Right atrium auricular region (tissue), 2 donors: ENCODE results near the gene BRK1. TPM values are rescaled to one million over a fixed set of nuclear protein-coding genes. Genes with fewer than 3 reads are reported as not detected.

ENCODE experiments used
- DNase-seq: peaks from one replicate; pipeline ENCODE4 v3.0.0-alpha.2; 2019; ENCODE audit warnings: low spot score
- H3K27ac ChIP-seq, 2 donors: fragments of 200-600 bp; sonication (generic); 1 replicate in 1 of 2; 2 replicates in 1 of 2; pipeline ENCODE4 v1.5.1; 2016 to 2019
- H3K27me3 ChIP-seq, 2 donors: fragments of 200-600 bp; sonication (generic); one replicate each; pipeline versions ENCODE4 v1.5.1 to v1.6.0; 2017 to 2019
- H3K36me3 ChIP-seq: fragments of 200-600 bp; sonication (generic); one replicate; pipeline ENCODE4 v1.5.1; 2016
- H3K4me1 ChIP-seq, 2 donors: fragments of 200-600 bp; sonication (generic); one replicate each; pipeline versions ENCODE4 v1.5.1 to v1.6.0; 2017 to 2019
- H3K4me3 ChIP-seq, 2 donors: fragments of 200-600 bp; sonication (generic); 1 replicate in 1 of 2; 2 replicates in 1 of 2; pipeline ENCODE4 v1.5.1; 2017 to 2019; ENCODE audit warnings: mild to moderate bottlenecking in 1 of 2, moderate library complexity in 1 of 2
- H3K9me3 ChIP-seq, 2 donors: fragments of 200-600 bp; sonication (generic); one replicate each; pipeline ENCODE4 v1.5.1; 2019
- CTCF ChIP-seq, 2 donors: fragments of 200-600 bp; sonication (generic); IDR thresholded peaks; one replicate each; pipeline ENCODE4 v1.5.1; 2019; ENCODE audit warnings: antibody characterized with exemption in 2 of 2
- total RNA-seq, 2 donors: library from RNA; depleted of rRNA; stranded (reverse); fragments of >200 nt; gene quantifications; one replicate each; pipeline ENCODE4 v1.1.0, GENCODE V29; 2016

Gene BRK1
- total RNA-seq, 2 donors from 2014 or later, result 58.3 to 94.3 TPM

- Histone ChIP-seq H3K27ac (no peak overlapping the region), H3K36me3 (no peaks in the 10 kb centered on the region), H3K4me1 (no peaks in the 10 kb centered on the region), H3K4me3 (no peak overlapping the region), H3K9me3 (no peaks in the 10 kb centered on the region), H3K27me3 (no peaks in the 10 kb centered on the region)
- DNase-seq, result no peak
- no peak for TF ChIP-seq CTCF (IDR thresholded peaks at IDR 0.05)
These were observed 21.0 kb downstream of the BRK1 start for GRCh38 chr3:10136426-10137005.

- no peaks in the 10 kb centered on the region for H3K9me3 ChIP-seq
- no peak overlapping the region for H3K4me3 ChIP-seq
- no peaks in the 10 kb centered on the region for H3K4me1 ChIP-seq
- no peaks in the 10 kb centered on the region for H3K36me3 ChIP-seq
- no peak for DNase-seq
- no peaks in the 10 kb centered on the region for H3K27me3 ChIP-seq
- no peak overlapping the region for H3K27ac ChIP-seq
- no peak for TF ChIP-seq CTCF (IDR thresholded peaks at IDR 0.05)
These were observed 21.7 kb downstream of the BRK1 start for GRCh38 chr3:10137178-10137577.

GRCh38 chr3:10140996-10141546, 25.6 kb downstream of the BRK1 start:
- H3K9me3 ChIP-seq, result no peaks in the 10 kb centered on the region
- H3K4me1 ChIP-seq, result peaks cover 0 to 23% of the 10 kb centered on the region in 2 donors
- no peaks in the 10 kb centered on the region for H3K36me3 ChIP-seq
- peak overlapping the region; percentile 70 to 81 for H3K4me3 ChIP-seq
- no peak for TF ChIP-seq CTCF (IDR thresholded peaks at IDR 0.05)
- peak overlapping the region; percentile 91 to 95 for H3K27ac ChIP-seq
- no peaks in the 10 kb centered on the region for H3K27me3 ChIP-seq
- DNase-seq, result no peak

- no peaks in the 10 kb centered on the region for H3K27me3 ChIP-seq
- H3K9me3 ChIP-seq, result no peaks in the 10 kb centered on the region
- peaks cover 0 to 23% of the 10 kb centered on the region in 2 donors for H3K4me1 ChIP-seq
- DNase-seq, result no peak
- H3K36me3 ChIP-seq, result peaks cover 4% of the 10 kb centered on the region
- peak overlapping the region; percentile 70 to 81 for H3K4me3 ChIP-seq
- no peak overlapping the region for H3K27ac ChIP-seq
- no peak for TF ChIP-seq CTCF (IDR thresholded peaks at IDR 0.05)
These were observed 27.5 kb downstream of the BRK1 start for GRCh38 chr3:10142707-10143560.

GRCh38 chr3:10145685-10146084, 30.2 kb downstream of the BRK1 start:
- Histone ChIP-seq H3K36me3 (peaks cover 27% of the 10 kb centered on the region), H3K4me3 (no peak overlapping the region)
- no peak for TF ChIP-seq CTCF (IDR thresholded peaks at IDR 0.05)

More at GRCh38 chr3:10145685-10146084, 30.2 kb downstream of the BRK1 start:
- DNase-seq, result no peak
- H3K9me3 ChIP-seq, result no peaks in the 10 kb centered on the region
- no peaks in the 10 kb centered on the region for H3K27me3 ChIP-seq
- H3K4me1 ChIP-seq, result peaks cover 0 to 23% of the 10 kb centered on the region in 2 donors
- H3K27ac ChIP-seq, result no peak overlapping the region
